Hematopoietic multipotent progenitor cell treated with erythropoietin and hydrocortisone succinate and interleukin-3 and kit ligand, for 4 days (in vitro differentiated cells): Measurements from ENCODE around the gene LIMCH1.

ENCODE experiments used
- DNase-seq: peaks from one replicate; pipeline ENCODE4 v3.0.0-alpha.2; 2015

LIMCH1 gene

GRCh38 chr4:41741354-41741753 is 203.4 kb downstream of the LIMCH1 start:
- no peak for DNase-seq

GRCh38 chr4:41744572-41745291 is 206.8 kb downstream of the LIMCH1 start:
- no peak for DNase-seq

GRCh38 chr4:41745292-41746024 is 207.5 kb downstream of the LIMCH1 start:
- DNase-seq = no peak

GRCh38 chr4:41746025-41746439 is 208.1 kb downstream of the LIMCH1 start:
- no peak for DNase-seq

GRCh38 chr4:41746440-41747229 is 208.7 kb downstream of the LIMCH1 start:
- no peak for DNase-seq

GRCh38 chr4:41747230-41748055 is 209.5 kb downstream of the LIMCH1 start:
- no peak for DNase-seq

GRCh38 chr4:41748074-41748570 is 210.2 kb downstream of the LIMCH1 start:
- no peak for DNase-seq

GRCh38 chr4:41748571-41749475 is 210.9 kb downstream of the LIMCH1 start, which contains the start of gene PHOX2B:
PHOX2B (minus strand) TSS chr4:41748725; CDS start chr4:41748610, 115 bp downstream.
- no peak for DNase-seq

GRCh38 chr4:41749631-41750039 is 211.7 kb downstream of the LIMCH1 start:
- no peak for DNase-seq
